ENCODE data around the gene ENG.

DNA sequence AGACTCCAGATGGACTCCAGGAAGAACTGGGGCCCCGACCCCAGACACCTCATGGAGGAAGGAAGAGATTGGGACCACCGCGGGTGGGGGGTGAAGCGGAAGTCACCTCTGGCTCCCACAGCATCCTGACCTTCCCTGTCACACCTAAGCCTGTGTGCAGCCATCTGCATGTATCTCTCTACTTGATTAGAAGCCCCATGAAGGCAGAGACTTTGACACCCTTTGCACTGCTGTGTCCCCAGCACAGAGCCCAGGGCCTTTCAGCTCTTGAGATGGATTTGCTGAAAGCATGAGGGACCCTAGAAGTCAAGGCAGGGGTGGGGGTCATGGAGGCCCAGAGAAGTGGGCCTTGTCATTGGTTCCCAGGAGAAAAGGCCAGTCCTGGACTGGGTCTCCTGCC lies 2.8 kb upstream of the ENG start:
- TF ChIP-seq MAZ (IDR thresholded peaks at IDR 0.05; ENCODE audit: borderline replicate concordance, low read depth, low read length) (no peak), RFX5 (IDR thresholded peaks at IDR 0.05; ENCODE audit: low read depth, low read length) (no peak), MXI1 (IDR thresholded peaks at IDR 0.05; ENCODE audit: borderline replicate concordance, low read depth, low read length) (no peak), CEBPB (IDR thresholded peaks at IDR 0.05; ENCODE audit: low read depth, low read length) (no peak), MAFK (IDR thresholded peaks at IDR 0.05; ENCODE audit: low read depth, low read length) (no peak), NFE2L2 (IDR thresholded peaks at IDR 0.05; ENCODE audit: low read depth, low read length) (no peak), POLR2A (IDR thresholded peaks at IDR 0.05; ENCODE audit: low read depth, low read length) (no peak), SMC3 (IDR thresholded peaks at IDR 0.05; ENCODE audit: low read depth, low read length) (no peak), RCOR1 (IDR thresholded peaks at IDR 0.05; ENCODE audit: insufficient replicate concordance, low read length) (no peak), FOS (IDR thresholded peaks at IDR 0.05; ENCODE audit: low read depth, low read length) (no peak), BHLHE40 (IDR thresholded peaks at IDR 0.05; ENCODE audit: low read depth, low read length) (no peak)
- TF ChIP-seq, protein P1, sequence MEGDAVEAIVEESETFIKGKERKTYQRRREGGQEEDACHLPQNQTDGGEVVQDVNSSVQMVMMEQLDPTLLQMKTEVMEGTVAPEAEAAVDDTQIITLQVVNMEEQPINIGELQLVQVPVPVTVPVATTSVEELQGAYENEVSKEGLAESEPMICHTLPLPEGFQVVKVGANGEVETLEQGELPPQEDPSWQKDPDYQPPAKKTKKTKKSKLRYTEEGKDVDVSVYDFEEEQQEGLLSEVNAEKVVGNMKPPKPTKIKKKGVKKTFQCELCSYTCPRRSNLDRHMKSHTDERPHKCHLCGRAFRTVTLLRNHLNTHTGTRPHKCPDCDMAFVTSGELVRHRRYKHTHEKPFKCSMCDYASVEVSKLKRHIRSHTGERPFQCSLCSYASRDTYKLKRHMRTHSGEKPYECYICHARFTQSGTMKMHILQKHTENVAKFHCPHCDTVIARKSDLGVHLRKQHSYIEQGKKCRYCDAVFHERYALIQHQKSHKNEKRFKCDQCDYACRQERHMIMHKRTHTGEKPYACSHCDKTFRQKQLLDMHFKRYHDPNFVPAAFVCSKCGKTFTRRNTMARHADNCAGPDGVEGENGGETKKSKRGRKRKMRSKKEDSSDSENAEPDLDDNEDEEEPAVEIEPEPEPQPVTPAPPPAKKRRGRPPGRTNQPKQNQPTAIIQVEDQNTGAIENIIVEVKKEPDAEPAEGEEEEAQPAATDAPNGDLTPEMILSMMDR (conservative IDR thresholded peaks at IDR 0.05; ENCODE audit: low read depth, low read length), result no peak
- TF ChIP-seq, protein P2, sequence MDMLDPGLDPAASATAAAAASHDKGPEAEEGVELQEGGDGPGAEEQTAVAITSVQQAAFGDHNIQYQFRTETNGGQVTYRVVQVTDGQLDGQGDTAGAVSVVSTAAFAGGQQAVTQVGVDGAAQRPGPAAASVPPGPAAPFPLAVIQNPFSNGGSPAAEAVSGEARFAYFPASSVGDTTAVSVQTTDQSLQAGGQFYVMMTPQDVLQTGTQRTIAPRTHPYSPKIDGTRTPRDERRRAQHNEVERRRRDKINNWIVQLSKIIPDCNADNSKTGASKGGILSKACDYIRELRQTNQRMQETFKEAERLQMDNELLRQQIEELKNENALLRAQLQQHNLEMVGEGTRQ (IDR thresholded peaks at IDR 0.05; ENCODE audit: low read depth, low read length), result no peak
